Inflammatory macrophage treated with lipopolysaccharide for 4 hours (primary cell): ENCODE data around the gene AK1.
"Not testable (repeated sequence)": the region's sequence is repeated elsewhere in the genome, so short reads cannot be mapped to it uniquely, and the experiment has no call there.

Experiments
- DNase-seq: peaks from one replicate; pipeline ENCODE4 v3.0.0-alpha.2; 2020

The AK1 gene

DNA sequence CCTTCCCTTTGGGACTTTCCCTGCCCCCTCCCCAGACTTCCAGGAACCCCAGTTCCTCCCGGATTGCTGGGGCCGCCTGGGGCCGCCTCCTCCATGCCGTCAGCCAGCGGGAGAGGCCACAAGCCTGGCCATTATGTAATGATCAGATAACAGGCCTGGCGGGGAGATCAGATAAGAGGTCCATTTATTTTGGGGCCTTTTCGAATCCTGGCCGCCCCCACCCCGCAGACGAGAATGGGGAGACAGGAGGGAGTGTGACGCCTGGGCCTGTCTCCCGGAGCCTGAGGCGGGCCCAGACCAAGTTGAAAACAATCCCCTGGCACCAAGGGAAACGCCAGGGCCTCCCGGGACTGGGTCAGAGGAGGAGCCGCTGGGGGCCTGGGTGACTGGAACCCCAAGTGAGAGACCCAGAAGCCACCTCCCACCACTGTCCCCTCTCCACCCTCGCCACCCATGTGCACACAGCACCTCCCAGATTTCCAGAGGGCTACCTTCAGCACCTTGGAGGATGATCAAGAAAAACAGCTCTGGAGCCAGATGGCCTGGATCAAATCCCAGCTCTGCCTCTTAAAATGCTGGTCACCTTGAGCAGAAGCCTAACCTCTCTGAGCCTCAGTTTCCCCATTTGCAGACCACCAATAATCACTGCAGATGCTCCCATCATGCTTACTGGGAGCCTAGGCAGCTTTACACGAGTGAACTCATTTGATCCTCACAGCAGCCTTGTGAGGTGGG, 30.9 kb downstream of the AK1 start:
- no peak for DNase-seq

DNA sequence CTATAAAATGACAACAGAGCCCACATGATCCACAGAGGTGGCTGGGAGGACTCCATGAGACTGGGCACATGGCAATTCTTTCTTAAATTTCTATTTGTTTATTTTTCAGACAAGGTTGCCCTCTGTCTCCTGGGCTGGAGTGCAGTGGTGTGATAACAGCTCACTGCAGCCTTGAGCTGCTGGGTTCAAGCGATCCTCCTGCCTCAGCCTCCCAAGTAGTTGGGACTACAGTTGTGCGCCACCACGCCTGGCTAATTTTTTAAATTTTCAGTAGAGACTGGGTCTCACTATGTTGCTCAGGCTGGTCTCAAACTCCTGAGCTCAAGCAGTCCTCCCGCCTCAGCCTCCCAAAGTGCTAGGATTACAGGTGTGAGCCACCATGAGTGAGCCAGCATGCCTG, 31.9 kb downstream of the AK1 start:
- DNase-seq = not testable (repeated sequence)

- no peak for DNase-seq
Observed at GRCh38 chr9:127844821-127845359, 32.6 kb downstream of the AK1 start.

GRCh38 chr9:127841087-127841835, 36.2 kb downstream of the AK1 start:
- no peak for DNase-seq

GRCh38 chr9:127838375-127839078, 38.9 kb downstream of the AK1 start:
- peak; percentile 81 for DNase-seq

GRCh38 chr9:127837346-127837745, 40.1 kb downstream of the AK1 start:
- no peak for DNase-seq

DNA sequence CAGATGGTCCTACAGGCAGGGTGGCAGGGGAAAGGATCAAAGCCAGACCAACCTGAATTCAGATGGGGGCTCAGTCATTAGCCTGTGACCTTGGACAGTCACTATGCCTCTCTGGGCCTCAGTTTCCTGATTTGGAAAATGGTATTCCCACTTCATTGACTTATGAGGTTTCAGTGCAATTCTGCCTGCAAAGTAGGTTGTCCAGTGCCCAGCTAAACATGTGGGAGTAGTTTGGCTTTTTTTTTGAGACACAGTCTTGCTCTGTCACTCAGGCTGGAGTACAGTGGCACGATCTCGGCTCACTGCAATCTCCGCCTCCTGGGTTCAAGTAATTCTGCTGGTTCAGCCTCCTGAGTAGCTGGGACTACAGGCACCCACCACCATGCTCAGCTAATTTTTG, 40.9 kb downstream of the AK1 start:
- peak; percentile 17 for DNase-seq

GRCh38 chr9:127835991-127836516, 41.4 kb downstream of the AK1 start:
- DNase-seq = peak; percentile 90

DNA sequence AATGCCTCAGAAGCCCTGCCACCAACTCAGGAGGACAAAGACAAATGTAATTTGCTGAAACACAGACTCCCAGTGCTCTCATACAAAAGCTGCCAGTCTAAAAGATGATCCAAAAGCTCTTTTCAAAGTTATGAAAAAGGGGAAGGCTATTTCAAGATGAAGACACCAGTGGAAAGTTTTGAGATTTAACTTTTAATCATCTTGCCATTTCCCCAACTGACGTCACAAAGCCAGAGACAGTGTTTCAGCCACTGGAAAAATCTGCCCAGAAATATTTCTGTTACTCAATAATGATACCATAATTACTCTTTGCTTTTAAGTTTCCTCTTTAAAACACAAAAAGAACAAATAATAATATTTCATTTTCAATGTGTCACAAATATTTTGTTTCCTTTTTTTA, 43.9 kb downstream of the AK1 start:
- peak; percentile 97 for DNase-seq

GRCh38 chr9:127832248-127832647, 45.2 kb downstream of the AK1 start:
- no peak for DNase-seq

- no peak for DNase-seq
Observed at GRCh38 chr9:127829205-127829906, 48.1 kb downstream of the AK1 start.

- DNase-seq = peak; percentile 60
Observed at GRCh38 chr9:127828262-127829031, 49.0 kb downstream of the AK1 start.

- DNase-seq = no peak
Observed at GRCh38 chr9:127826253-127826913, 51.1 kb downstream of the AK1 start.

GRCh38 chr9:127825319-127826051, 52.0 kb downstream of the AK1 start:
- DNase-seq = no peak

DNA sequence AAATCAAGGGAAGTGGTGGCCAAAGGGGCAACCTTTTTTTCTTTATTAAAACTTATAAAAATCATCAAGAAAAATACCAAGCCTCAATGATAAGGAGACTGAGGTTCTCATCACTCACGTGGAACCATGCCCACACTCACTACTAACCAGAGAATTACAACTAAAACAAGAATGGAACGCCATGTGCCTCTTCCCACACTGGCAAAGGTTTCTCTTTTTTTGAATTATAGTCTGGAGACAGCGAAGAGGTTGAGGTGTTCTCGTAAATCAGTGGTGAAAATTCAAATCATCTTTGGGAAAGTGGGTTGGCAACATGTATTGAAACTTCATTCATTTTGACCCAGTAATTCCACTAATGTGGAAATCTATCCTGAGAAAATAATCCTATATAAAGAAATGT, 55.4 kb downstream of the AK1 start:
- DNase-seq = no peak

DNA sequence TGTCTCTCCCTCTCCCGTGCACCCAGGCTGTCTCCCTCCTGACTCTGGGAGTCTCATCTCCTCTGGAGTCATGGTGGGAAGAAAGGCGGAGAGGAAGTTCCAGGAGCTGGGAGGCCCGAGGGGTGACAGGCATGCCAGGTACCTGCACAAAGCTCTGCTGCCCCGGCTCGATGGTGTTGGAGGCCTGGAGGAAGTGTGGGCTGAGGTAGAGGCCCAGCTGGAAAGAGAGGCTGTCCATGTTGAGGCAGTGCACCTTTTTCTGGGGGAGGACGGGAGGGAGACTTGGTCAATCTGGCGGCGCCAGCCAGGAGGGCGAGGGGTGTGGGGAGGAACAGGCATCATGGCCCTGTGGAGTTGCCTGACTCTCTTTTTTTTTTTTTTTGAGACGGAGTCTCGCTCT, 58.9 kb downstream of the AK1 start:
- DNase-seq = no peak

GRCh38 chr9:127817881-127818434, 59.5 kb downstream of the AK1 start:
- DNase-seq = no peak

- DNase-seq = no peak
Observed at GRCh38 chr9:127816728-127817127, 60.7 kb downstream of the AK1 start.
